Neural crest cell (in vitro differentiated cells): ENCODE results near the gene EIF2B4. TPM values are rescaled to one million over a fixed set of nuclear protein-coding genes. Genes with fewer than 3 reads are reported as not detected.
A peak's percentile ranks its signal among the peaks of the same experiment; 100 is the strongest.

Source experiments
- DNase-seq: peaks from one replicate; pipeline ENCODE4 v3.0.0; 2021; ENCODE audit warnings: low read depth, mixed read lengths, low spot score
- H3K27ac Mint-ChIP-seq: one replicate; pipeline ENCODE4 v1.8.0; 2021; ENCODE audit warnings: mild to moderate bottlenecking, mixed read lengths; ENCODE audit not compliant: unreplicated experiment
- H3K27me3 Mint-ChIP-seq: 2 replicates; pipeline ENCODE4 v1.8.0; 2021; ENCODE audit warnings: low read depth, mild to moderate bottlenecking, mixed read lengths
- H3K36me3 Mint-ChIP-seq: 2 replicates; pipeline ENCODE4 v1.8.0; 2021; ENCODE audit warnings: low read depth, mild to moderate bottlenecking, mixed read lengths
- H3K4me1 Mint-ChIP-seq: 2 replicates; pipeline ENCODE4 v1.8.0; 2021; ENCODE audit warnings: mixed read lengths
- H3K4me3 Mint-ChIP-seq: one replicate; pipeline ENCODE4 v1.8.0; 2021; ENCODE audit warnings: mild to moderate bottlenecking, mixed read lengths
- H3K9me3 Mint-ChIP-seq: 2 replicates; pipeline ENCODE4 v1.8.0; 2021; ENCODE audit warnings: mixed read lengths
- CTCF ChIP-seq: fragments of 200-600 bp; sonication (generic); conservative IDR thresholded peaks from 2 replicates; pipeline ENCODE4 v1.5.0; 2021; ENCODE audit warnings: antibody characterized with exemption, mild to moderate bottlenecking
- total RNA-seq: library from RNA; stranded (reverse); gene quantifications from 2 replicates; pipeline ENCODE4 v1.2.1, GENCODE V29; 2021

Gene EIF2B4
- total RNA-seq, 1 donor from 2014 or later = 72.5 TPM

DNA sequence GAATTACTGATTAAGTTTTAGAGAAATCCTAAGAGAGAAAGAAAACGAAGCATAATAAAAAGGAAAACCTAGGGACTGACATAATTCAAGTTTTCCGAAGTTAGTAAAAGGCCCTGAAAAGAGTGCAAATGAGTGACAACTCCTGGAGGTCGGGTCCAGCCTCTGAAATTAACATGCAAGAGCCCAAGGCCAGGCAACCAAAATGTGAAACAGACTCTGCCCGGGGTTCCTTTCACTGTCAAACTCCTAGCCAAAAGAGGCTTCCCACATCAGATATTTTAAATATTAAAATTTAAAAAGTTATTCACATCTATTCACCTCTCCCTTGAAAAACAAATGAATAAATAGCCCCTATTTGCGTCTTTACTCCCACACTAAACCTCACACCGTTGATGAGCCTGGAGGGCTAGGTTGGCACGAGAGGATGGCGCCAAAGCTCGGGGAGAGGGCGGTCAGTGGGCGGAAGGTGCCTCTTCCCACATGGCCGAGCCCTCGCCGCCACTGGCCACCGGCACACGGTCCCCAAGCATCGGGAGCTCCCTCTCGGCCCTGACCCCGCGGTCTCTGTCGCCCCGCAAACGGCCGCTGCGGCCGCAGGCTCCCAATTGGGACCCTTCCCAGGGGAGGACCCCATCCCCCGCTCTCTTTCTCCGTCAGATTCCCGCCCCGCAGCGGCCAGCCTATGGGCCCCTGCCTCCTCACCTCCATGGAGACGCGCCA is 38.6 kb upstream of the EIF2B4 start:
- peaks cover 4% of the 10 kb centered on the region for H3K27me3 Mint-ChIP-seq
- no peak for DNase-seq
- peak overlapping the region; percentile 81 for H3K27ac Mint-ChIP-seq
- peaks cover 36% of the 10 kb centered on the region for H3K4me1 Mint-ChIP-seq
- peak overlapping the region; percentile 96 for H3K4me3 Mint-ChIP-seq
- H3K36me3 Mint-ChIP-seq = peaks cover 3% of the 10 kb centered on the region
- no peak for TF ChIP-seq CTCF
- peaks cover 6% of the 10 kb centered on the region for H3K9me3 Mint-ChIP-seq

DNA sequence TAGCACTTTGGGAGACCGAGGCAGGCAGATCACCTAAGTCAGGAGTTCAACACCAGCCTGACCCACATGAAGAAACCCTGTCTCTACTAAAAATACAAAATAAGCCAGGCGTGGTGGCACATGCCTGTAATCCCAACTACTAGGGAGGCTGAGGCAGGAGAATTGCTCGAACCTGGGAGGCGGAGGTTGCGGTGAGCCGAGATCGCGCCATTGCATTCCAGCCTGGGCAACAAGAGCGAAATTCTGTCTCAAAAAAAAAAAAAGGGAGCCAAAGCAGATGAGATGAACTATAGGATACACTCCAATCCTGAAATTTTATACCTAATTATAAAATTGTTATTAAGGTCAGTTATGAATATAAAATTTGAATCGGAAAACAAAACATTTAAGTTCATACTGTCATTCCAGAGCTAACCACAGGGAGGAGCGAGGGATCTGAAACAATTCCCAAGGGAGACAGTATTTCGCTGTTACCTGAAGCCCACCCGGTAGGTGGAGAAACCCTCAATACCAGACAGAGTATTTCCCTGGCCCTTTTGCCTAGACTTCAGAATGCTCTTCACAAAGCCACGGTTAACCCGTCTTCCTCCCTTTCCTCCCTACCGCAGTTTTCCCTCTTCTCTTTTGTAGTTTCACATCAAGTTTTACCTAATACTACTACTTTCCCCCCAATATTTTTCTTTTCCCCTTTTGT is 37.8 kb upstream of the EIF2B4 start:
- H3K36me3 Mint-ChIP-seq = peaks cover 5% of the 10 kb centered on the region
- peaks cover 4% of the 10 kb centered on the region for H3K27me3 Mint-ChIP-seq
- H3K9me3 Mint-ChIP-seq = peaks cover 6% of the 10 kb centered on the region
- H3K4me1 Mint-ChIP-seq = peaks cover 36% of the 10 kb centered on the region
- peak; percentile 29 for DNase-seq
- H3K27ac Mint-ChIP-seq = peak overlapping the region; percentile 86
- TF ChIP-seq CTCF = peak; percentile 74
- peak overlapping the region; percentile 96 for H3K4me3 Mint-ChIP-seq

DNA sequence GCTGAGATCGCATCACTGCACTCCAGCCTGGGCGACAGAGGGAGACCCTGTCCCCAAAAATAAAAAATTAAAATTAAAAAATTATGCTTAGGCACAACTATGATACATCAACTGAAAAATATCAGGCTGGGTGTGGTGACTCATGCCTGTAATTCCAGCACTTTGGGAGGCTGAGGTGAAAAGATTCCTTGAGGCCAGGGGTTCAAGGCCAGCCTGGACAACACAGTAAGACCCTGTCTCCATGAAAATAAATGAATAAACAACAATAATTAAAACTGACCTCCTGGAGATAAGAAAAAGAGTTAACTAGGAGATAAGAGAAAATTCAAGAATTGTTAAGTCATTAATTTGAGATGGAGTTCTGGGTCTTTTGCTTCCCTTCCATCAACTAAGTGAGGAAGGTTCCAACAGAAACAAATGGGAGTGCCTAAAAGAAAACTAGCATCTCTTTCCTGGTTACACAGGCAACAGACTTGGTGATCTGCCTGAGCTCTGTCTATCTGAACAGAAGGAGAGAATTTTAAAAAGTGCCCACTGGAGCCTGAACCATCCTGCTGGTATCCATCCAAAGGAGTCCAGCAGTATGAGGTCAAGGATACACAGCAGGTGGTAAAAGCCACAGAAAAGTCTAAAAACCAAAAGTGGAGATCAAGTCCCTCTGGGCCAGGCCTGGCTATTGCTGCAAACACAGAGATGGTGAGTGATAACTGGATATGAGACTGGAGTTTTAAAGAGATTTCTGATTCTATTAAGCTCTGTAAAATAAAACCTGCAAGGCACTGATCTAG is 30.4 kb upstream of the EIF2B4 start:
- Mint-ChIP-seq H3K27ac (no peak overlapping the region), H3K36me3 (peaks cover 6% of the 10 kb centered on the region)

DNA sequence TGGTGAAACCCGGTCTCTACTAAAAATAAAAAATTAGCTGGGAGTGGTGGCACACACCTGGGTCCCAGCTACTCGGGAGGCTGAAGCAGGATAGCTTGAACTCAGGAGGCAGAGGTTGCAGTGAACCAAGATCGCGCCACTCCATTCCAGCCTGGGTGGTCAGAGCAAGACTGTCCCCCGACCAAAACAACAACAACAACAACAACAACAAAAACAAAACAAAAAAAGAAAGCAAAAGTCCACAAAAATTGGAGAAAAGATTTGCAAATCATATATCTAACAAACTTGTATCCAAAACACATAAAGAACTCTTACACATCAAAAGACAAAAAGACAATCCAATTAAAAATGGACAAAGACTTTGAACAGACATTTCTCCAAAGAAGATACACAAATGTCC is 28.8 kb upstream of the EIF2B4 start:
- no peak overlapping the region for H3K27ac Mint-ChIP-seq
- no peaks in the 10 kb centered on the region for H3K9me3 Mint-ChIP-seq
- TF ChIP-seq CTCF = no peak
- no peaks in the 10 kb centered on the region for H3K27me3 Mint-ChIP-seq
- H3K4me3 Mint-ChIP-seq = no peak overlapping the region
- H3K4me1 Mint-ChIP-seq = peaks cover 11% of the 10 kb centered on the region
- no peak for DNase-seq
- H3K36me3 Mint-ChIP-seq = peaks cover 6% of the 10 kb centered on the region

More for the DNA sequence above, 30.4 kb upstream of the EIF2B4 start:
- no peaks in the 10 kb centered on the region for H3K9me3 Mint-ChIP-seq
- no peaks in the 10 kb centered on the region for H3K27me3 Mint-ChIP-seq
- TF ChIP-seq CTCF = no peak
- no peak for DNase-seq
- no peak overlapping the region for H3K4me3 Mint-ChIP-seq
- H3K4me1 Mint-ChIP-seq = peaks cover 11% of the 10 kb centered on the region

GRCh38 chr2:27393225-27393624 is 23.1 kb upstream of the EIF2B4 start:
- no peak for DNase-seq
- TF ChIP-seq CTCF = no peak
- peaks cover 14% of the 10 kb centered on the region for H3K36me3 Mint-ChIP-seq
- no peak overlapping the region for H3K4me3 Mint-ChIP-seq
- H3K4me1 Mint-ChIP-seq = peaks cover 5% of the 10 kb centered on the region
- H3K9me3 Mint-ChIP-seq = no peaks in the 10 kb centered on the region
- H3K27ac Mint-ChIP-seq = no peak overlapping the region
- no peaks in the 10 kb centered on the region for H3K27me3 Mint-ChIP-seq
